Mesodermal cell (in vitro differentiated cells): Measurements from ENCODE around the gene CERKL.

Experiments
- H3K27ac ChIP-seq: 2 replicates; pipeline ENCODE4 v1.7.0; 2013; ENCODE audit warnings: mild to moderate bottlenecking, low read depth, low read length, moderate library complexity; ENCODE audit not compliant: severe bottlenecking
- H3K36me3 ChIP-seq: 2 replicates; pipeline ENCODE4 v1.7.1; 2013; ENCODE audit warnings: mild to moderate bottlenecking, low read length, moderate library complexity; ENCODE audit not compliant: control insufficient read depth, insufficient read depth
- H3K4me1 ChIP-seq: one replicate; pipeline ENCODE4 v1.7.1; 2013; ENCODE audit warnings: mild to moderate bottlenecking, low read length; ENCODE audit not compliant: insufficient read depth, control insufficient read depth, poor library complexity, severe bottlenecking
- H3K4me3 ChIP-seq: 2 replicates; pipeline ENCODE4 v1.7.0; 2013; ENCODE audit warnings: low read length, control low read depth, mild to moderate bottlenecking; ENCODE audit not compliant: insufficient read depth, poor library complexity, severe bottlenecking; ENCODE audit errors: extremely low read depth
- H3K9me3 ChIP-seq: 2 replicates; pipeline ENCODE4 v1.7.1; 2013; ENCODE audit warnings: mild to moderate bottlenecking, low read length, moderate library complexity; ENCODE audit not compliant: control insufficient read depth
- WGBS, 2 experiments: methylation state at CpG; one replicate each; pipeline ENCODE4 v1.1.5; 2013; ENCODE audit warnings: missing lambda C conversion rate in 2 of 2; ENCODE audit not compliant: insufficient coverage in 2 of 2; 5-methylcytosine and 5-hydroxymethylcytosine counted together

Gene CERKL

GRCh38 chr2:181515719-181516118 lies 141.2 kb downstream of the CERKL start:
- Histone ChIP-seq H3K27ac (no peak overlapping the region), H3K4me3 (no peak overlapping the region)
- 42% methylated on average over 2 of the region's 3 CpGs; no CpG with 5 or more reads in 1 of the 2 experiments for WGBS, 2 experiments

GRCh38 chr2:181500201-181500600 lies 156.7 kb downstream of the CERKL start:
- no peak overlapping the region for H3K4me3 ChIP-seq
- no CpG with 5 or more reads among the region's 4 CpGs for WGBS, 2 experiments
- H3K27ac ChIP-seq: no peak overlapping the region
- no peaks in the 10 kb centered on the region for H3K4me1 ChIP-seq
- no peaks in the 10 kb centered on the region for H3K9me3 ChIP-seq
- no peaks in the 10 kb centered on the region for H3K36me3 ChIP-seq

More at GRCh38 chr2:181515719-181516118, 141.2 kb downstream of the CERKL start:
- H3K9me3 ChIP-seq: no peaks in the 10 kb centered on the region
- no peaks in the 10 kb centered on the region for H3K4me1 ChIP-seq
- no peaks in the 10 kb centered on the region for H3K36me3 ChIP-seq

GRCh38 chr2:181499231-181499630 lies 157.7 kb downstream of the CERKL start:
- WGBS, 2 experiments: 86% methylated on average over 3 of the region's 4 CpGs; no CpG with 5 or more reads in 1 of the 2 experiments
- Histone ChIP-seq H3K4me3 (no peak overlapping the region), H3K4me1 (no peaks in the 10 kb centered on the region), H3K27ac (no peak overlapping the region), H3K36me3 (no peaks in the 10 kb centered on the region), H3K9me3 (no peaks in the 10 kb centered on the region)
